ENCODE measurements around the gene TIGD7.

GRCh38 chr16:3282730-3283542, 22.3 kb downstream of the TIGD7 start, which contains the start of gene ZNF263:
- TF ChIP-seq, protein P1, sequence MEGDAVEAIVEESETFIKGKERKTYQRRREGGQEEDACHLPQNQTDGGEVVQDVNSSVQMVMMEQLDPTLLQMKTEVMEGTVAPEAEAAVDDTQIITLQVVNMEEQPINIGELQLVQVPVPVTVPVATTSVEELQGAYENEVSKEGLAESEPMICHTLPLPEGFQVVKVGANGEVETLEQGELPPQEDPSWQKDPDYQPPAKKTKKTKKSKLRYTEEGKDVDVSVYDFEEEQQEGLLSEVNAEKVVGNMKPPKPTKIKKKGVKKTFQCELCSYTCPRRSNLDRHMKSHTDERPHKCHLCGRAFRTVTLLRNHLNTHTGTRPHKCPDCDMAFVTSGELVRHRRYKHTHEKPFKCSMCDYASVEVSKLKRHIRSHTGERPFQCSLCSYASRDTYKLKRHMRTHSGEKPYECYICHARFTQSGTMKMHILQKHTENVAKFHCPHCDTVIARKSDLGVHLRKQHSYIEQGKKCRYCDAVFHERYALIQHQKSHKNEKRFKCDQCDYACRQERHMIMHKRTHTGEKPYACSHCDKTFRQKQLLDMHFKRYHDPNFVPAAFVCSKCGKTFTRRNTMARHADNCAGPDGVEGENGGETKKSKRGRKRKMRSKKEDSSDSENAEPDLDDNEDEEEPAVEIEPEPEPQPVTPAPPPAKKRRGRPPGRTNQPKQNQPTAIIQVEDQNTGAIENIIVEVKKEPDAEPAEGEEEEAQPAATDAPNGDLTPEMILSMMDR (IDR thresholded peaks at IDR 0.05), result peak in 1 of 3 experiments; percentile 27
- no peak for TF ChIP-seq POLR2A (IDR thresholded peaks at IDR 0.05)
